ENCODE data around the gene WDR64.

WDR64 gene

DNA sequence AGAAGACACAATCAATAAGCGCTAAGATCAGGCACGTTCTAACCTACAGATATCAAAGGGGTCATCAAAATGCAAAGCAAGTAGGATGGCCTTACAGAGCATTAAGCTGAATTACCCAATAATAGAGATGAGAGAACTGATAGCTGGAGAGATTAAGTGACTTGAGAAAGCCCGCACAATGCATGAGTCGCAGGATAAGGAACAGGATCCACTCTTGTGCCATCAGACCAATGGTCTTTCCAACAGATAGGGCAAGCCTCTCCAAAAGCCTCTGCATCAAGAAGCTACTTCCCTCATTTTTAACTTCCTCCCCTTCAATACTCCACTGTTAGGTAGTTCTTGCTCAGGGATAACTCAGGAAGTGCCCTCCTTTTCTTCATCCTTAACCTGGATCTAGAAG, 14.5 kb upstream of the WDR64 start:
- no peak for TF ChIP-seq MAX (IDR thresholded peaks at IDR 0.05; ENCODE audit: low read depth, low read length)
- TF ChIP-seq CTCF (IDR thresholded peaks at IDR 0.05; ENCODE audit: low read depth, low read length), result no peak
- no peak for TF ChIP-seq POLR2A (IDR thresholded peaks at IDR 0.05; ENCODE audit: extremely low read depth, insufficient read length)
- DNase-seq (ENCODE audit: low read depth), result peak; percentile 75
- H3K4me3 ChIP-seq (ENCODE audit: low read depth, low read length), result peak overlapping the region; percentile 95

GRCh38 chr1:241638099-241638682, 13.9 kb upstream of the WDR64 start:
- DNase-seq (ENCODE audit: low read depth), result no peak
- peak overlapping the region; percentile 95 for H3K4me3 ChIP-seq (ENCODE audit: low read depth, low read length)
- TF ChIP-seq CTCF (IDR thresholded peaks at IDR 0.05; ENCODE audit: low read depth, low read length) (no peak), MYC (IDR thresholded peaks at IDR 0.05; ENCODE audit: low read depth, low read length) (no peak), POLR2A (IDR thresholded peaks at IDR 0.05; ENCODE audit: extremely low read depth, insufficient read length) (no peak), MAX (IDR thresholded peaks at IDR 0.05; ENCODE audit: low read depth, low read length) (no peak)

GRCh38 chr1:241638909-241639622, 13.0 kb upstream of the WDR64 start:
- TF ChIP-seq MYC (IDR thresholded peaks at IDR 0.05; ENCODE audit: low read depth, low read length) (no peak), CTCF (IDR thresholded peaks at IDR 0.05; ENCODE audit: low read depth, low read length) (no peak), MAX (IDR thresholded peaks at IDR 0.05; ENCODE audit: low read depth, low read length) (no peak), POLR2A (IDR thresholded peaks at IDR 0.05; ENCODE audit: extremely low read depth, insufficient read length) (no peak)
- H3K4me3 ChIP-seq (ENCODE audit: low read depth, low read length), result peak overlapping the region; percentile 95
- DNase-seq (ENCODE audit: low read depth), result peak; percentile 31

- TF ChIP-seq CTCF (IDR thresholded peaks at IDR 0.05; ENCODE audit: low read depth, low read length), result no peak
- TF ChIP-seq MAX (IDR thresholded peaks at IDR 0.05; ENCODE audit: low read depth, low read length), result peak; percentile 29
- no peak for TF ChIP-seq POLR2A (IDR thresholded peaks at IDR 0.05; ENCODE audit: extremely low read depth, insufficient read length)
- TF ChIP-seq MYC (IDR thresholded peaks at IDR 0.05; ENCODE audit: low read depth, low read length), result peak; percentile 56
- H3K4me3 ChIP-seq (ENCODE audit: low read depth, low read length), result peak overlapping the region; percentile 95
- peak; percentile 66 for DNase-seq (ENCODE audit: low read depth)
Measured at GRCh38 chr1:241639623-241640148, 12.4 kb upstream of the WDR64 start.

- DNase-seq (ENCODE audit: low read depth), result peak; percentile 91
- TF ChIP-seq MYC (IDR thresholded peaks at IDR 0.05; ENCODE audit: low read depth, low read length) (0 out of 2 replicates have a peak, but pooled peaks have one; percentile 52), CTCF (IDR thresholded peaks at IDR 0.05; ENCODE audit: low read depth, low read length) (no peak), MAX (IDR thresholded peaks at IDR 0.05; ENCODE audit: low read depth, low read length) (no peak), POLR2A (IDR thresholded peaks at IDR 0.05; ENCODE audit: extremely low read depth, insufficient read length) (peak; percentile 73)
- H3K4me3 ChIP-seq (ENCODE audit: low read depth, low read length), result peak within 1 kb of the TSS; percentile 95
Measured at GRCh38 chr1:241640149-241640866, 11.8 kb upstream of the WDR64 start, which contains the start of the genes CHML and OPN3. CHML (minus strand) TSS chr1:241640369; CDS start chr1:241635766, 4,603 bp downstream. OPN3 (minus strand) TSS chr1:241640369; CDS start chr1:241640254, 115 bp downstream.

Data from NB4 (cell line).